Left lung (tissue), 10 donors: Measurements from ENCODE around the gene JAZF1. TPM values are rescaled to one million over a fixed set of nuclear protein-coding genes. Genes with fewer than 3 reads are reported as not detected.

Experiments
- ATAC-seq: fragments of 200-7000 bp; cut with Tn5 transposase; one replicate; pipeline ENCODE4 v1.9.1; 2020; ENCODE audit warnings: moderate library complexity
- DNase-seq, 4 donors: peaks; one replicate each; pipeline ENCODE4 v3.0.0-alpha.2; 2013 to 2020
- H3K27ac ChIP-seq, 2 donors: fragments of 200-600 bp; sonication (generic) in 1 of 2; one replicate each; pipeline versions ENCODE4 v1.5.0 to v1.8.0; 2020 to 2021
- H3K27me3 ChIP-seq, 2 donors: fragments of 200-600 bp; sonication (generic) in 1 of 2; one replicate each; pipeline versions ENCODE4 v1.5.0 to v1.8.0; 2020 to 2021
- H3K36me3 ChIP-seq, 2 donors: fragments of 200-600 bp; sonication (generic) in 1 of 2; one replicate each; pipeline versions ENCODE4 v1.5.0 to v1.8.0; 2020 to 2021
- H3K4me1 ChIP-seq, 2 donors: fragments of 200-600 bp; one replicate each; pipeline ENCODE4 v1.8.0; 2021
- H3K4me3 ChIP-seq, 2 donors: fragments of 200-600 bp; sonication (generic) in 1 of 2; one replicate each; pipeline versions ENCODE4 v1.5.0 to v1.8.0; 2020 to 2021; ENCODE audit warnings: mild to moderate bottlenecking in 1 of 2
- H3K9me3 ChIP-seq, 2 donors: fragments of 200-600 bp; sonication (generic) in 1 of 2; one replicate each; pipeline versions ENCODE4 v1.5.0 to v1.8.0; 2020 to 2021
- intact Hi-C, 2 donors: fragments of 100-400 bp; cut with DNase I; formaldehyde crosslinking; loops; one replicate each; pipeline versions ENCODE4 v1.11.2 to v1.14.2; 2022
- polyA plus RNA-seq, 6 donors: library from polyadenylated mRNA; unstranded; fragments of 120-200 nt; gene quantifications; one replicate each; pipeline ENCODE4 v1.2.1, GENCODE V29; 2013; ENCODE audit not compliant: insufficient read length in 6 of 6
- total RNA-seq, 2 donors: library from RNA; stranded (reverse); fragmentation: NEBNext Ultra II Directional; extraction: Animal tissue kit (Norgen Biotek cat#: 25700); gene quantifications; one replicate each; pipeline ENCODE4 v1.2.1, GENCODE V29; 2021
- TF ChIP-seq, protein P1 (sequence below), 2 donors: fragments of 200-600 bp; sonication (generic) in 1 of 2; IDR thresholded peaks; one replicate each; pipeline versions ENCODE4 v1.5.0 to v1.8.0; 2021; ENCODE audit warnings: antibody characterized with exemption in 2 of 2
- donor health status: DM: no; HTN: yes; CAD: no.
- donor health status: DM: no; HTN: no; CAD: no.

Gene JAZF1
- total and polyA plus RNA-seq, 8 donors, result 11.1 to 18.2 (median 13.8) TPM

DNA sequence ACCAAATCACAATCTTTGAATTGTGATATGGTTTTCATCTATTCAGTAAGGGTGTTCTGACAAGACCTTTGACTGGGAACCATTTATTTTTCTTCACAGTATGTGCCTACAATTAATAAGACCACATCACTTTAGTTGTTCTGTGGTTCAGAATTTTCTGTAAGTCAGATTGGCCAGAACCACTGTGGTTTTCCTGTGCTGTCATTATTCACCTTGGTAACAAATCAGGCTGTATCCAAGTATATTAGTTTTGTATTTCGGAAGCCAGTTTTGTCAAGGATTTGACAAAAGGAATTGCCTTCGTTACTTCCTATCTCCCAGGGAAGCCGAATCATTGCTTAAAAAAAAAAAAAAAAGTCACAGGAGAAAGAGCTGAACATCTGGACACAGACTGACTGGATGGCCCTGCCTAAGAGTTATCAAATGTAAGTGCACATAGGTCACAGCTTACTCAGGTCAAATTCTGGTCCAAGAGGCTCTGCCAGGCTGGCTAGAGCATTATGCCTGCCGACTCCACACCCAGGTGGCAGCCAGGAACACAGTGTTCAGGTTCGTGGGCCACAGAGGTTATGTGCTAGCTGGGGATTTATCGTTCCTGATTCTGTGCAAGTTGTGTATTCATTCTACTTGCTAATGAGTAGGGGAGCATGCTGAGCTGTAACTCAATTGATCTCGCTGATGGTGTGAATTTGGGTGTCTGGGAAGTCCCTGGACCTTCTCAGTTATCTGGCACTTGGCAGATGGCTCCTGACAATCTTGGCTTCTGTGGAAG is 175.3 kb downstream of the JAZF1 start:
- Histone ChIP-seq H3K36me3 (no peaks in the 10 kb centered on the region), H3K4me3 (no peak overlapping the region), H3K27me3 (no peaks in the 10 kb centered on the region), H3K27ac (no peak overlapping the region), H3K4me1 (no peaks in the 10 kb centered on the region), H3K9me3 (no peaks in the 10 kb centered on the region)
- intact Hi-C loops, result no loop called here
- ATAC-seq (no peak), DNase-seq (no peak)
- TF ChIP-seq, protein P1, sequence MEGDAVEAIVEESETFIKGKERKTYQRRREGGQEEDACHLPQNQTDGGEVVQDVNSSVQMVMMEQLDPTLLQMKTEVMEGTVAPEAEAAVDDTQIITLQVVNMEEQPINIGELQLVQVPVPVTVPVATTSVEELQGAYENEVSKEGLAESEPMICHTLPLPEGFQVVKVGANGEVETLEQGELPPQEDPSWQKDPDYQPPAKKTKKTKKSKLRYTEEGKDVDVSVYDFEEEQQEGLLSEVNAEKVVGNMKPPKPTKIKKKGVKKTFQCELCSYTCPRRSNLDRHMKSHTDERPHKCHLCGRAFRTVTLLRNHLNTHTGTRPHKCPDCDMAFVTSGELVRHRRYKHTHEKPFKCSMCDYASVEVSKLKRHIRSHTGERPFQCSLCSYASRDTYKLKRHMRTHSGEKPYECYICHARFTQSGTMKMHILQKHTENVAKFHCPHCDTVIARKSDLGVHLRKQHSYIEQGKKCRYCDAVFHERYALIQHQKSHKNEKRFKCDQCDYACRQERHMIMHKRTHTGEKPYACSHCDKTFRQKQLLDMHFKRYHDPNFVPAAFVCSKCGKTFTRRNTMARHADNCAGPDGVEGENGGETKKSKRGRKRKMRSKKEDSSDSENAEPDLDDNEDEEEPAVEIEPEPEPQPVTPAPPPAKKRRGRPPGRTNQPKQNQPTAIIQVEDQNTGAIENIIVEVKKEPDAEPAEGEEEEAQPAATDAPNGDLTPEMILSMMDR (IDR thresholded peaks at IDR 0.05), result no peak

- TF ChIP-seq, protein P1 (IDR thresholded peaks at IDR 0.05), result no peak
- Histone ChIP-seq H3K4me3 (no peak overlapping the region), H3K27ac (no peak overlapping the region), H3K36me3 (no peaks in the 10 kb centered on the region), H3K9me3 (no peaks in the 10 kb centered on the region), H3K4me1 (no peaks in the 10 kb centered on the region), H3K27me3 (no peaks in the 10 kb centered on the region)
- DNase-seq (no peak), ATAC-seq (no peak)
- intact Hi-C loops, result no loop called here
These were observed 177.2 kb downstream of the JAZF1 start for GRCh38 chr7:28003408-28003807.

- intact Hi-C loops, result no loop called here
- Histone ChIP-seq H3K36me3 (no peaks in the 10 kb centered on the region), H3K27ac (no peak overlapping the region), H3K4me3 (no peak overlapping the region), H3K27me3 (no peaks in the 10 kb centered on the region), H3K4me1 (no peaks in the 10 kb centered on the region), H3K9me3 (no peaks in the 10 kb centered on the region)
- DNase-seq, result no peak
- TF ChIP-seq, protein P1 (IDR thresholded peaks at IDR 0.05), result no peak
- no peak for ATAC-seq
These were observed 178.0 kb downstream of the JAZF1 start for GRCh38 chr7:28002638-28003037.

- no peak for ATAC-seq
- DNase-seq, result no peak
These were observed 178.7 kb downstream of the JAZF1 start for GRCh38 chr7:28001896-28002295.

GRCh38 chr7:27999829-28000228 is 180.8 kb downstream of the JAZF1 start:
- Histone ChIP-seq H3K27me3 (no peaks in the 10 kb centered on the region), H3K4me3 (no peak overlapping the region), H3K27ac (no peak overlapping the region), H3K36me3 (no peaks in the 10 kb centered on the region), H3K4me1 (no peaks in the 10 kb centered on the region), H3K9me3 (no peaks in the 10 kb centered on the region)
- DNase-seq (no peak), ATAC-seq (no peak)
- intact Hi-C loops, result no loop called here
- TF ChIP-seq, protein P1 (IDR thresholded peaks at IDR 0.05), result no peak

More at GRCh38 chr7:28001896-28002295, 178.7 kb downstream of the JAZF1 start:
- no peaks in the 10 kb centered on the region for H3K4me1 ChIP-seq
- intact Hi-C loops, result no loop called here
- TF ChIP-seq, protein P1 (IDR thresholded peaks at IDR 0.05), result no peak
- no peaks in the 10 kb centered on the region for H3K27me3 ChIP-seq
- H3K27ac ChIP-seq, result no peak overlapping the region
- H3K9me3 ChIP-seq, result no peaks in the 10 kb centered on the region
- H3K36me3 ChIP-seq, result no peaks in the 10 kb centered on the region
- no peak overlapping the region for H3K4me3 ChIP-seq
